ENCODE data around the gene B3GALT2. TPM values are rescaled to one million over a fixed set of nuclear protein-coding genes. Genes with fewer than 3 reads are reported as not detected.

The B3GALT2 gene
- total and polyA plus RNA-seq, 2 donors = 0.21 to 0.38 TPM

DNA sequence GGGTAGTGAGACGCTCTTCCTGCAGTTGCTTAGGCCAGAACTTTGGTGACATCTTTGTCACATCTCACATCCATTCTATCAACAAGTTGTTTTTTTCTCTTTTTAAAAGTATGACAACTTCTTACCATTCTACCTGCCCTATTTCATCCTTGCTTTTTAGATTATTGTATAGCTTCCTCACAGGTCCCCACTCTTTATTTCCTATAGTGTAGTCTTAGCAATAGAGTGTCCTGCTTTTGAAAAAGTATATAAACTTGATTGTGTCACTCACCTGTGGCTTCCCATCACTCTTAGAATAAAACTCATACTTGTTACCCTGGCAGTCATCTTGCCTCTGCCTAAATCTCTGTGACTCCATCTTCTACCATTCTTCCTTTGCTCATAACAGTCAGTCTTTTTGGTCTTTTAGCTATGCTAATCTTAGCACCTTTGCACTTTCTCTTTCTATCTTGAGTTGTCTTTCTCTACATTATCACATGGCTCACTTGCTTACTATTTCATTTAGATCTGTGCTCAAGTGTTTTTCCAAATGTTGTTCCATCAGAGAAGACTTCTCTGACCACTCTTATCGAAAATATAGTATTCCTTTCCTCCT, 55.0 kb downstream of the B3GALT2 start:
- no peaks in the 10 kb centered on the region for H3K9me3 ChIP-seq (ENCODE audit: control insufficient read depth in 2 of 2, insufficient read depth in 1 of 2, low read length in 1 of 2)
- no peak overlapping the region for H3K27ac ChIP-seq (ENCODE audit: low read depth in 1 of 2, low read length in 1 of 2)
- no peaks in the 10 kb centered on the region for H3K27me3 ChIP-seq (ENCODE audit: control insufficient read depth in 2 of 2, insufficient read depth in 1 of 2, low read length in 1 of 2)
- no peak for DNase-seq (ENCODE audit: low read depth in 6 of 9, low spot score in 9 of 9)
- peaks cover 15 to 57% of the 10 kb centered on the region in 2 donors for H3K36me3 ChIP-seq (ENCODE audit: control insufficient read depth in 2 of 2, insufficient read depth in 2 of 2, low read length in 1 of 2)
- WGBS = 97% methylated on average over 2 of the region's 2 CpGs
- H3K4me3 ChIP-seq (ENCODE audit: low read length in 2 of 2) = no peak overlapping the region
- H3K4me1 ChIP-seq (ENCODE audit: control insufficient read depth in 2 of 2, insufficient read depth in 2 of 2, low read length in 2 of 2) = no peaks in the 10 kb centered on the region

Other genes with a start within 250 kb of the B3GALT2 start
- 24.5 TPM for gene UCHL5, start 127.3 kb downstream of the B3GALT2 start, total RNA-seq
- gene UCHL5, start 127.3 kb downstream of the B3GALT2 start, polyA plus RNA-seq = 17.4 TPM
- 55.2 TPM for gene RO60, start 127.0 kb downstream of the B3GALT2 start, total RNA-seq
- gene RO60, start 127.0 kb downstream of the B3GALT2 start, polyA plus RNA-seq = 9.1 TPM
- 6.5 TPM for gene GLRX2, start 81.2 kb downstream of the B3GALT2 start, total RNA-seq
- 11.2 TPM for gene GLRX2, start 81.2 kb downstream of the B3GALT2 start, polyA plus RNA-seq
- 17.1 TPM for gene CDC73, start 64.6 kb downstream of the B3GALT2 start, total RNA-seq
- 14.4 TPM for gene CDC73, start 64.6 kb downstream of the B3GALT2 start, polyA plus RNA-seq

All from thymus (tissue), 11 donors.